HEK293 (cell line): ENCODE results near the gene ITPR3.

Source experiments
- HOXA7 ChIP-seq: sonication (generic); formaldehyde crosslinking; IDR thresholded peaks from 2 replicates; pipeline ENCODE4 v1.8.1; 2022; ENCODE audit warnings: missing genetic modification reagents, borderline replicate concordance
- HOXD13 ChIP-seq: sonication (generic); formaldehyde crosslinking; IDR thresholded peaks from 2 replicates; pipeline ENCODE4 v1.8.0; 2022; ENCODE audit warnings: missing genetic modification reagents, borderline replicate concordance
- KLF10 ChIP-seq: fragments of 450-650 bp; IDR thresholded peaks from 2 replicates; pipeline ENCODE4 v1.5.1; 2018; ENCODE audit warnings: missing biosample characterization, mild to moderate bottlenecking, missing genetic modification characterization
- SCRT2 ChIP-seq: fragments of 450-650 bp; formaldehyde crosslinking; IDR thresholded peaks from 2 replicates; pipeline ENCODE4 v1.5.1; 2016; ENCODE audit warnings: missing biosample characterization, missing genetic modification characterization
- TRIM28 ChIP-seq: IDR thresholded peaks from 2 replicates; pipeline ENCODE4 v1.6.1; 2011; ENCODE audit warnings: low read length, control low read depth, borderline replicate concordance
- ZNF24 ChIP-seq: fragments of 450-650 bp; formaldehyde crosslinking; IDR thresholded peaks from 2 replicates; pipeline ENCODE4 v1.5.1; 2016; ENCODE audit warnings: missing biosample characterization, missing genetic modification characterization
- ZNF292 ChIP-seq: fragments of 450-650 bp; formaldehyde crosslinking; IDR thresholded peaks from 2 replicates; pipeline ENCODE4 v1.5.1; 2016; ENCODE audit warnings: low read depth, missing biosample characterization, missing genetic modification characterization, borderline replicate concordance
- ZNF335 ChIP-seq: fragments of 450-650 bp; formaldehyde crosslinking; conservative IDR thresholded peaks from 2 replicates; pipeline ENCODE4 v1.5.1; 2016; ENCODE audit warnings: missing biosample characterization, missing genetic modification characterization
- ZNF354C ChIP-seq: fragments of 450-650 bp; formaldehyde crosslinking; IDR thresholded peaks from 2 replicates; pipeline ENCODE4 v1.5.1; 2016; ENCODE audit warnings: missing biosample characterization, missing genetic modification characterization, low read depth, borderline replicate concordance
- ZNF521 ChIP-seq: fragments of 450-650 bp; formaldehyde crosslinking; IDR thresholded peaks from 2 replicates; pipeline ENCODE4 v1.5.1; 2017; ENCODE audit warnings: missing biosample characterization, mild to moderate bottlenecking, missing genetic modification characterization
- ZNF555 ChIP-seq: fragments of 450-650 bp; formaldehyde crosslinking; conservative IDR thresholded peaks from 2 replicates; pipeline ENCODE4 v1.5.1; 2017; ENCODE audit warnings: missing biosample characterization, mild to moderate bottlenecking, missing genetic modification characterization, inconsistent platforms
- ZNF596 ChIP-seq: fragments of 450-650 bp; IDR thresholded peaks from 2 replicates; pipeline ENCODE4 v1.5.0; 2018; ENCODE audit warnings: missing biosample characterization, mild to moderate bottlenecking, missing genetic modification characterization, moderate library complexity
- ZNF654 ChIP-seq: fragments of 450-650 bp; formaldehyde crosslinking; IDR thresholded peaks from 2 replicates; pipeline ENCODE4 v1.5.1; 2016; ENCODE audit warnings: low read depth, missing biosample characterization, missing genetic modification characterization
- ZNF747 ChIP-seq: fragments of 450-650 bp; formaldehyde crosslinking; IDR thresholded peaks from 2 replicates; pipeline ENCODE4 v1.5.1; 2016; ENCODE audit warnings: missing biosample characterization, missing genetic modification characterization
- ZNF791 ChIP-seq: fragments of 450-650 bp; formaldehyde crosslinking; IDR thresholded peaks from 2 replicates; pipeline ENCODE4 v1.5.1; 2016; ENCODE audit warnings: missing biosample characterization, missing genetic modification characterization
- ZNF792 ChIP-seq: fragments of 450-650 bp; formaldehyde crosslinking; IDR thresholded peaks from 2 replicates; pipeline ENCODE4 v1.5.1; 2016; ENCODE audit warnings: missing biosample characterization, missing genetic modification characterization
- ZNF837 ChIP-seq: fragments of 450-650 bp; formaldehyde crosslinking; IDR thresholded peaks from 2 replicates; pipeline ENCODE4 v1.5.1; 2016; ENCODE audit warnings: missing biosample characterization, missing genetic modification characterization
- TF ChIP-seq, protein P1 (sequence below): fragments of 450-650 bp; formaldehyde crosslinking; IDR thresholded peaks from 2 replicates; pipeline ENCODE4 v1.5.1; 2016; ENCODE audit warnings: missing biosample characterization, missing genetic modification characterization
- TF ChIP-seq, protein P2 (sequence below): fragments of 450-650 bp; formaldehyde crosslinking; IDR thresholded peaks from 2 replicates; pipeline ENCODE4 v1.5.1; 2016; ENCODE audit warnings: missing biosample characterization, missing genetic modification characterization
- TF ChIP-seq, protein P3 (sequence below): fragments of 450-650 bp; formaldehyde crosslinking; IDR thresholded peaks from 2 replicates; pipeline ENCODE4 v1.5.1; 2017; ENCODE audit warnings: missing biosample characterization, missing genetic modification characterization
- TF ChIP-seq, protein P4 (sequence below): fragments of 450-650 bp; formaldehyde crosslinking; IDR thresholded peaks from 2 replicates; pipeline ENCODE4 v1.5.1; 2016; ENCODE audit warnings: missing biosample characterization, missing genetic modification characterization, borderline replicate concordance
- TF ChIP-seq, protein P5 (sequence below): fragments of 450-650 bp; formaldehyde crosslinking; IDR thresholded peaks from 2 replicates; pipeline ENCODE4 v1.5.1; 2016; ENCODE audit warnings: missing biosample characterization, missing genetic modification characterization
- TF ChIP-seq, protein P6 (sequence below): fragments of 450-650 bp; formaldehyde crosslinking; IDR thresholded peaks from 2 replicates; pipeline ENCODE4 v1.5.1; 2016; ENCODE audit warnings: missing biosample characterization, missing genetic modification characterization

ITPR3 gene

DNA sequence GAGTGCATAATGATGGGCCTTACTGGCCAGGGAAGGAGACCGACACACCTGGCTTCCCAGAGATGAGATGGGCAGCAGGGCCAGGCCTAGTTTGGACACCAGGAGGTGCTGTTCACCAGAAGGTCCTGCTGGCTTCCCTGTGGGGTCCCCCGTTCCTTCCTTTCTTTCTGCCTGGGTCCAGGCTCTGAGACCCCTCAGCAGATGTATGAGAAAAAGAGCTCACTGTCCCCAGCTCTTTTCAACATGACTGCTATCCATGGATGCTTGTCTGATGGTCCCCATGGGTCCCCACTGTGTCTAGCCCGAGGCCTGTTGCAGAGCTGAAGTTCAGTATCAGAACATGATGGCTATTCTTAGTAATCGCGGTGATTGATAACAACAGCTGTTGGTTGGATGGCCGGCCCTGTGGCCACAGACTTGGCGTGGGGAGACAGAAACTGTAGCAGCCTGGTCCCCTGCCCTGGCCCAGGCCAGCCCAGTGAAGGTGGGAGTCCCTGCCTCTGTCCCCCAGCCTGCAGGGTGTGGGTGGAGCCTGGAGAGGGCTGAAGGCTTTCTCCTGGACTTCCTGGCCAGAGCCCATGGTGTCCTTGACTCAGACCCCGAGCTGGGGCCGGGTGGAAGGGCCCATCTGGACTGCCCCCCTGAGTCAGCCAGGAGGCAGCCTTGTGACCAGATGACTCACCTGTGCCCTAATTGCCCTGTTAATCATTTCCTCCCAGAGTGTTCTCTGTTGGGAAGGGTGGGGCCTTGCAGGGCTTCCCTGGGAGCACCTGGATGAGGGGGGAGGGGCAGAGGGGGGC is 31.2 kb upstream of the ITPR3 start (continued):
- TF ChIP-seq ZNF792 (tag by site-specific recombination): no peak
- peak; percentile 83 for TF ChIP-seq ZNF654 (tag by site-specific recombination)
- no peak for TF ChIP-seq ZNF521 (tag by site-specific recombination)
- TF ChIP-seq, protein P1, sequence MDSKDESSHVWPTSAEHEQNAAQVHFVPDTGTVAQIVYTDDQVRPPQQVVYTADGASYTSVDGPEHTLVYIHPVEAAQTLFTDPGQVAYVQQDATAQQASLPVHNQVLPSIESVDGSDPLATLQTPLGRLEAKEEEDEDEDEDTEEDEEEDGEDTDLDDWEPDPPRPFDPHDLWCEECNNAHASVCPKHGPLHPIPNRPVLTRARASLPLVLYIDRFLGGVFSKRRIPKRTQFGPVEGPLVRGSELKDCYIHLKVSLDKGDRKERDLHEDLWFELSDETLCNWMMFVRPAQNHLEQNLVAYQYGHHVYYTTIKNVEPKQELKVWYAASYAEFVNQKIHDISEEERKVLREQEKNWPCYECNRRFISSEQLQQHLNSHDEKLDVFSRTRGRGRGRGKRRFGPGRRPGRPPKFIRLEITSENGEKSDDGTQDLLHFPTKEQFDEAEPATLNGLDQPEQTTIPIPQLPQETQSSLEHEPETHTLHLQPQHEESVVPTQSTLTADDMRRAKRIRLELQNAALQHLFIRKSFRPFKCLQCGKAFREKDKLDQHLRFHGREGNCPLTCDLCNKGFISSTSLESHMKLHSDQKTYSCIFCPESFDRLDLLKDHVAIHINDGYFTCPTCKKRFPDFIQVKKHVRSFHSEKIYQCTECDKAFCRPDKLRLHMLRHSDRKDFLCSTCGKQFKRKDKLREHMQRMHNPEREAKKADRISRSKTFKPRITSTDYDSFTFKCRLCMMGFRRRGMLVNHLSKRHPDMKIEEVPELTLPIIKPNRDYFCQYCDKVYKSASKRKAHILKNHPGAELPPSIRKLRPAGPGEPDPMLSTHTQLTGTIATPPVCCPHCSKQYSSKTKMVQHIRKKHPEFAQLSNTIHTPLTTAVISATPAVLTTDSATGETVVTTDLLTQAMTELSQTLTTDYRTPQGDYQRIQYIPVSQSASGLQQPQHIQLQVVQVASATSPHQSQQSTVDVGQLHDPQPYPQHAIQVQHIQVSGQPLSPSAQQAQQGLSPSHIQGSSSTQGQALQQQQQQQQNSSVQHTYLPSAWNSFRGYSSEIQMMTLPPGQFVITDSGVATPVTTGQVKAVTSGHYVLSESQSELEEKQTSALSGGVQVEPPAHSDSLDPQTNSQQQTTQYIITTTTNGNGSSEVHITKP (tag by site-specific recombination): peak; percentile 73
- TF ChIP-seq, protein P2, sequence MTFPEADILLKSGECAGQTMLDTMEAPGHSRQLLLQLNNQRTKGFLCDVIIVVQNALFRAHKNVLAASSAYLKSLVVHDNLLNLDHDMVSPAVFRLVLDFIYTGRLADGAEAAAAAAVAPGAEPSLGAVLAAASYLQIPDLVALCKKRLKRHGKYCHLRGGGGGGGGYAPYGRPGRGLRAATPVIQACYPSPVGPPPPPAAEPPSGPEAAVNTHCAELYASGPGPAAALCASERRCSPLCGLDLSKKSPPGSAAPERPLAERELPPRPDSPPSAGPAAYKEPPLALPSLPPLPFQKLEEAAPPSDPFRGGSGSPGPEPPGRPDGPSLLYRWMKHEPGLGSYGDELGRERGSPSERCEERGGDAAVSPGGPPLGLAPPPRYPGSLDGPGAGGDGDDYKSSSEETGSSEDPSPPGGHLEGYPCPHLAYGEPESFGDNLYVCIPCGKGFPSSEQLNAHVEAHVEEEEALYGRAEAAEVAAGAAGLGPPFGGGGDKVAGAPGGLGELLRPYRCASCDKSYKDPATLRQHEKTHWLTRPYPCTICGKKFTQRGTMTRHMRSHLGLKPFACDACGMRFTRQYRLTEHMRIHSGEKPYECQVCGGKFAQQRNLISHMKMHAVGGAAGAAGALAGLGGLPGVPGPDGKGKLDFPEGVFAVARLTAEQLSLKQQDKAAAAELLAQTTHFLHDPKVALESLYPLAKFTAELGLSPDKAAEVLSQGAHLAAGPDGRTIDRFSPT: no peak
- TF ChIP-seq, protein P3, sequence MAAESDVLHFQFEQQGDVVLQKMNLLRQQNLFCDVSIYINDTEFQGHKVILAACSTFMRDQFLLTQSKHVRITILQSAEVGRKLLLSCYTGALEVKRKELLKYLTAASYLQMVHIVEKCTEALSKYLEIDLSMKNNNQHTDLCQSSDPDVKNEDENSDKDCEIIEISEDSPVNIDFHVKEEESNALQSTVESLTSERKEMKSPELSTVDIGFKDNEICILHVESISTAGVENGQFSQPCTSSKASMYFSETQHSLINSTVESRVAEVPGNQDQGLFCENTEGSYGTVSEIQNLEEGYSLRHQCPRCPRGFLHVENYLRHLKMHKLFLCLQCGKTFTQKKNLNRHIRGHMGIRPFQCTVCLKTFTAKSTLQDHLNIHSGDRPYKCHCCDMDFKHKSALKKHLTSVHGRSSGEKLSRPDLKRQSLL: no peak
- TF ChIP-seq HOXA7 (CRISPR knock-in tag): no peak
- no peak for TF ChIP-seq ZNF354C (tag by site-specific recombination)
- TF ChIP-seq ZNF747 (tag by site-specific recombination): no peak
- no peak for TF ChIP-seq KLF10 (tag by site-specific recombination)
- no peak for TF ChIP-seq ZNF837 (tag by site-specific recombination)
- TF ChIP-seq ZNF335 (tag by site-specific recombination): peak; percentile 66
- TF ChIP-seq ZNF791 (tag by site-specific recombination): no peak
- TF ChIP-seq, protein P4, sequence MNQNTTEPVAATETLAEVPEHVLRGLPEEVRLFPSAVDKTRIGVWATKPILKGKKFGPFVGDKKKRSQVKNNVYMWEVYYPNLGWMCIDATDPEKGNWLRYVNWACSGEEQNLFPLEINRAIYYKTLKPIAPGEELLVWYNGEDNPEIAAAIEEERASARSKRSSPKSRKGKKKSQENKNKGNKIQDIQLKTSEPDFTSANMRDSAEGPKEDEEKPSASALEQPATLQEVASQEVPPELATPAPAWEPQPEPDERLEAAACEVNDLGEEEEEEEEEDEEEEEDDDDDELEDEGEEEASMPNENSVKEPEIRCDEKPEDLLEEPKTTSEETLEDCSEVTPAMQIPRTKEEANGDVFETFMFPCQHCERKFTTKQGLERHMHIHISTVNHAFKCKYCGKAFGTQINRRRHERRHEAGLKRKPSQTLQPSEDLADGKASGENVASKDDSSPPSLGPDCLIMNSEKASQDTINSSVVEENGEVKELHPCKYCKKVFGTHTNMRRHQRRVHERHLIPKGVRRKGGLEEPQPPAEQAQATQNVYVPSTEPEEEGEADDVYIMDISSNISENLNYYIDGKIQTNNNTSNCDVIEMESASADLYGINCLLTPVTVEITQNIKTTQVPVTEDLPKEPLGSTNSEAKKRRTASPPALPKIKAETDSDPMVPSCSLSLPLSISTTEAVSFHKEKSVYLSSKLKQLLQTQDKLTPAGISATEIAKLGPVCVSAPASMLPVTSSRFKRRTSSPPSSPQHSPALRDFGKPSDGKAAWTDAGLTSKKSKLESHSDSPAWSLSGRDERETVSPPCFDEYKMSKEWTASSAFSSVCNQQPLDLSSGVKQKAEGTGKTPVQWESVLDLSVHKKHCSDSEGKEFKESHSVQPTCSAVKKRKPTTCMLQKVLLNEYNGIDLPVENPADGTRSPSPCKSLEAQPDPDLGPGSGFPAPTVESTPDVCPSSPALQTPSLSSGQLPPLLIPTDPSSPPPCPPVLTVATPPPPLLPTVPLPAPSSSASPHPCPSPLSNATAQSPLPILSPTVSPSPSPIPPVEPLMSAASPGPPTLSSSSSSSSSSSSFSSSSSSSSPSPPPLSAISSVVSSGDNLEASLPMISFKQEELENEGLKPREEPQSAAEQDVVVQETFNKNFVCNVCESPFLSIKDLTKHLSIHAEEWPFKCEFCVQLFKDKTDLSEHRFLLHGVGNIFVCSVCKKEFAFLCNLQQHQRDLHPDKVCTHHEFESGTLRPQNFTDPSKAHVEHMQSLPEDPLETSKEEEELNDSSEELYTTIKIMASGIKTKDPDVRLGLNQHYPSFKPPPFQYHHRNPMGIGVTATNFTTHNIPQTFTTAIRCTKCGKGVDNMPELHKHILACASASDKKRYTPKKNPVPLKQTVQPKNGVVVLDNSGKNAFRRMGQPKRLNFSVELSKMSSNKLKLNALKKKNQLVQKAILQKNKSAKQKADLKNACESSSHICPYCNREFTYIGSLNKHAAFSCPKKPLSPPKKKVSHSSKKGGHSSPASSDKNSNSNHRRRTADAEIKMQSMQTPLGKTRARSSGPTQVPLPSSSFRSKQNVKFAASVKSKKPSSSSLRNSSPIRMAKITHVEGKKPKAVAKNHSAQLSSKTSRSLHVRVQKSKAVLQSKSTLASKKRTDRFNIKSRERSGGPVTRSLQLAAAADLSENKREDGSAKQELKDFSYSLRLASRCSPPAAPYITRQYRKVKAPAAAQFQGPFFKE (tag by site-specific recombination): no peak
- no peak for TF ChIP-seq ZNF292 (tag by site-specific recombination)
- no peak for TF ChIP-seq TRIM28
- TF ChIP-seq HOXD13 (CRISPR knock-in tag): no peak
- TF ChIP-seq, protein P5, sequence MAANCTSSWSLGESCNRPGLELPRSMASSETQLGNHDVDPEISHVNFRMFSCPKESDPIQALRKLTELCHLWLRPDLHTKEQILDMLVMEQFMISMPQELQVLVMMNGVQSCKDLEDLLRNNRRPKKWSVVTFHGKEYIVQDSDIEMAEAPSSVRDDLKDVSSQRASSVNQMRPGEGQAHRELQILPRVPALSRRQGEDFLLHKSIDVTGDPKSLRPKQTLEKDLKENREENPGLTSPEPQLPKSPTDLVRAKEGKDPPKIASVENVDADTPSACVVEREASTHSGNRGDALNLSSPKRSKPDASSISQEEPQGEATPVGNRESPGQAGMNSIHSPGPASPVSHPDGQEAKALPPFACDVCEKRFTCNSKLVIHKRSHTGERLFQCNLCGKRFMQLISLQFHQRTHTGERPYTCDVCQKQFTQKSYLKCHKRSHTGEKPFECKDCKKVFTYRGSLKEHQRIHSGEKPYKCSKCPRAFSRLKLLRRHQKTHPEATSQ (tag by site-specific recombination): no peak
- no peak for TF ChIP-seq ZNF596 (tag by site-specific recombination)
- TF ChIP-seq ZNF555 (tag by site-specific recombination): no peak
- TF ChIP-seq ZNF24 (tag by site-specific recombination): no peak
- TF ChIP-seq SCRT2 (tag by site-specific recombination): peak; percentile 69
- TF ChIP-seq, protein P6, sequence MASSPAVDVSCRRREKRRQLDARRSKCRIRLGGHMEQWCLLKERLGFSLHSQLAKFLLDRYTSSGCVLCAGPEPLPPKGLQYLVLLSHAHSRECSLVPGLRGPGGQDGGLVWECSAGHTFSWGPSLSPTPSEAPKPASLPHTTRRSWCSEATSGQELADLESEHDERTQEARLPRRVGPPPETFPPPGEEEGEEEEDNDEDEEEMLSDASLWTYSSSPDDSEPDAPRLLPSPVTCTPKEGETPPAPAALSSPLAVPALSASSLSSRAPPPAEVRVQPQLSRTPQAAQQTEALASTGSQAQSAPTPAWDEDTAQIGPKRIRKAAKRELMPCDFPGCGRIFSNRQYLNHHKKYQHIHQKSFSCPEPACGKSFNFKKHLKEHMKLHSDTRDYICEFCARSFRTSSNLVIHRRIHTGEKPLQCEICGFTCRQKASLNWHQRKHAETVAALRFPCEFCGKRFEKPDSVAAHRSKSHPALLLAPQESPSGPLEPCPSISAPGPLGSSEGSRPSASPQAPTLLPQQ: peak; percentile 47
